HK-2 (cell line): ENCODE results near the gene RAI1.

Experiments
- DNase-seq: peaks from one replicate; pipeline ENCODE4 v3.0.0-alpha.2; 2018; ENCODE audit not compliant: unreplicated experiment

RAI1 gene

DNA sequence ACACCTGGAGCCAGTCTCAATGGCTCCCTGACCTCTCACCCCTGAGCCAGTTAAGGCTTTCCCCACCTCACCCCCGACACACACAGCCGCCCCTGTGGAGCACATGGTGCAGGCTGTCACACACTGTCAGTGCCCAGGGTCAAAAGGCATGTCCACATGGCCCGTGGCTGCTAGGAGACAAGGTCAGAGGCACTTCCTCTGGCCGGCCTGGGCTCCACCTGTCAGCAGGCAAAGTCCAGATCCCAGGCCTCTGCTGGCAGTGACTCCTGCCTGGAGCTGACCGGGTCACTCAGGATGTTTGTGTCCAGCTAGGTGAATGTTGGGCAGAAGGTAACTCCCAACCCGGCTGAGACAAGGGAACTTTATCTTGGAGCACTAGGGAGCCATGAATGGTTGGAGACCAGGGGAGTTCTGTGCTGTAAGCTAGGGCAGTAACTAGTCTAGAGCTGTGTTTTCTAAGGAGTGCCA lies 149.5 kb downstream of the RAI1 start:
- DNase-seq, result no peak

DNA sequence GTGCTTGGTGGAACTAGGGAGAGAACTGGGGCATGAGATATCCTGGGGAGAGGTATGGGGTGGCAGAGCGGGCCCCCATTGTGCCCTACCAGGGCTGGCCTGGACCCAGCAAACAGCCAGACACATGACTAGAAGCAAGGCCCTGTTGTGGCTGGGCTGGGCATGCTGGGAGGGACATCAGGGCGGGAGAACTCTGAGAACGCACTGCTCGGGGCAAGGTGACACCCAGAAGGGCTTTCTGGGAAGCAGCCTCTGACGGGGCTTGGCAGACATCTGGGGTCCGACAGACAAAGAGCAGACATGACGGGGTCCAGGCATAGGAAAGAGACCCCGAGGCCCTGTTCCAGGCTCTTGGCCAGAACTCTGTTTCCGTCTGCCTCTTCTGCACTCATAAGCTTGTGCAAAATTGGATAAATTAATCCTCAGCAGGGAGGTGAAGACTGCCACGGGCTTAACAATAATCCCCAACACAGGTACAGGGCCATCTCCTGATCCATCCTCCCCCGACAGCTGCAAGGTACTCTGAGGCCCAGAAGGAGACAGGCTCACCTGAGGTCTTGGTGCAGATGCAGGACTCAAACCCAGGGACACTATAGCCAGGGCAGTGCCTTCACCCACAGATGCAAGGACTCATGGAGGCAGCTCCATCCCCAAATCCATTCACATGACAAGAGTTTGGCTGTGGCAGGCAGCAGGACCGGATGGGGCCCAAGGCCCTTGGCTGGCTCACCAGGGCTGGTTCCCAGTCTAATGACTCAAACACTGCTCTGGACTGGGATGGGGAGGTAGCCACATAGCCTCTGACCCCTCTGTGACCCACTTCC lies 150.2 kb downstream of the RAI1 start:
- no peak for DNase-seq

GRCh38 chr17:17832032-17832363 lies 150.7 kb downstream of the RAI1 start:
- no peak for DNase-seq

DNA sequence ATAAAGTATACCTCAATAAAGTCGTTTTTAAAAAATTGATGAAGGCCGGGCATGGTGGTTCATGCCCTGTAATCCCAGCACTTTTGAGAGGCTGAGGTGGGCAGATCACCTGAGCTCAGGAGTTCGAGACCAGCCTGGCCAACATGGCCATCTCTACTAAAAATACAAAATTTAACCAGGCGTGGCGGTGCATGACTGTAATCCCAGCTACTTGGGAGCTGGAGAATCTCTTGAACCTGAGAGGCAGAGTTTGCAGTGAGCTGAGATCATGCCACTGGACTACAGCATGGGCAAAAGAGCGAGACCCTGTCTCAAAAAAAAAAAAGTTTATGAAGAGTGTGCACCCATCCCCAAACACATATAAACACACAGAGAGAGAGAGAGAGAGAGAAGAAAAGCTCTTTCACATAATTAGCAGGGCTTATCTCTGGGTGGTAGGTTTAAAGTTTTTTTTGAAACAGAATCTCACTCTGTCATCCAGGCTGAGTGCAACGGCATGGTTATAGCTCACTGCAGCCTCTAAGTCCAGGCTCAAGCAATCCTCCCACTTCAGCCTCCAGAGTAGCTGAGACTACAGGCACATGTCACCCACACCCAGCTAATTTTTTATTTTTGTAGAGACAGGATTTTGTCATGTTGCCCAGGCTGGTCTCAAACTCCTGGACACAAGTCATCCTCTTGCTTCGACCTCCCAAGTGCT lies 152.6 kb downstream of the RAI1 start:
- no peak for DNase-seq

DNA sequence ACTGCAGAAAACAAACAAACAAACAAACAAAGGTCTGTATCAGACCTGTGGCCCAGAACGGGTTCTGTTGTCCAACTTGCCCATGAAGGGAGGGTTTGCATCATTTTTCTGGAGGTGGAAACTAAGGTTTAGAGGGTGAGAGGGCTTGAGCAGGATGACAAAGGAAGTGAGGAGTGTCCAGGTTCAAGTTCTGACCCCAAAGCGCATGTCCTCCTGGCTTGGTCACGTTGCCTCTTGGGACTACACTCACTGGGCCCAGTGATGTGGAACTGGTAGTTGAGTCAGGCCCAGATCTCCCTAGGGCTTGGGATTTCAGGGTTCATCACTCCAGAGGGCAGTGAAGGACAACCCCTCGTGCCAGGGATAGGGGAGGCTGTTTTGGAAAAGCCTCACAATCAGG lies 153.7 kb downstream of the RAI1 start:
- peak; percentile 55 for DNase-seq

DNA sequence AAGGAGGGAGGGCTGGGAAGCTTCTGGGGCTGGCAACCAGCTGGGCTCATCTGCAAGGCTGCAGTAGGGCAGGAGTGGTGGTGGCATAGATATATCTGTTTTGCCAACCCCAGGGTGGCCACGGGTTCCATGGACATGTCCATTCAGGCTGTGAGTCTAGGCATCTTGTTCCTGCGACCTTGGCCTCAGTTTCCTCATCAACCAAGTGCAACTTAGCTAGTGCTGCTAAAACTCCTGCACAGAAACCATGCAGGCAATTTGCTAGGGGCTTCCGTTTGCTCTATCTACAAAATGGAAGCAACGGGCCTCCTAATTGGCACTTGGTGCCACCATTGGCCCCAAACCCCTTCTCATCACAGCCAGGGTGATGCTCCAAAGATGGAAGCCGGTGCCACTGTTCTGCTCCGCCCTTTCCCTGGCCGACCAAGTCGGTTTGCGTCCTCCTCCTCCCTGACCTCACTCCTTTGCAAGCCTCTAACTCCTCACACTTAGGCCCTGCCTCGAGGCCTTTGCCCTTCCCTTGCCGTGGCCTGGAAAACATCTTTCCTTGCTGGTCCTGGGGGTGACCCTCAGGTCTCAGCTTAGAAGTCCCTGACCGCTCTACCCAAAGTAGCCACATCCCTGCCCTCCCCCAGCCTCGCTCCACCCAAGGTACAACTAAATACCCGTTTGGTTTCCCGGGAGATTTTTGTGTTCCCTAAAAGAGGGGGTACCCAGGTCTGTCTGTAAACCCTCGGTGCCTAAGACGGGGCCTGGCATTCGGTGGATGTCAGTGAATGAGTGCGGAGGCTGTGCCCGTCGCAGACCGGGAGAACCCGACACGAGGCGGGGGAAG lies 154.4 kb downstream of the RAI1 start:
- no peak for DNase-seq

DNA sequence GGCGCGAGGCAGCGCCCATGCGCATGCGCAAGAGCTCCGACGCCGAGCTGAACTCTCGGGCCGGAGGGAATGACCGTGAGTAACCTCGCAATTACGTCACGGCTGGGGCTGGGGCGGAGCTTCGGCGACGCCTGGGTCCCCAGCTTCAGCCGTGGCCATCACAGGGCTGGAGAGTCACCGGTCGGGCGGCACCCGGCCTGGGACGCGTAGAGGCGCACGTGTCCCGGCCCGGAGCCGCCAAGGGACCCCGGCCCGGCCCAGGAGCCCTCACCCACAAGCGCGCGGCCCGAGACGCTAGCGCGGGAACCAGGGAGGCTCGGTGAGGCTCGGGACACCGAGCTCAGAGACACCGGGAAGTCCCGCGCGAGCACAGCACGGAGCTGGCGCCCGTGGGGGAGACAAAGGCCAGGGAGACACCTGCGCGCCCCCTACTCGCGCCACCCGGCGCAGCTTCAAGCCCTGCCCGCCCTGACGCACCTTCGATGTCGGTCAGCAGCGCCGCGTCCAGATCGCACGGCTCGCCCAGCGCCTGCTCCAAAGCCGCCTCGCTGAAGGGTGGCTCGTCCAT lies 155.1 kb downstream of the RAI1 start:
- peak; percentile 96 for DNase-seq

DNA sequence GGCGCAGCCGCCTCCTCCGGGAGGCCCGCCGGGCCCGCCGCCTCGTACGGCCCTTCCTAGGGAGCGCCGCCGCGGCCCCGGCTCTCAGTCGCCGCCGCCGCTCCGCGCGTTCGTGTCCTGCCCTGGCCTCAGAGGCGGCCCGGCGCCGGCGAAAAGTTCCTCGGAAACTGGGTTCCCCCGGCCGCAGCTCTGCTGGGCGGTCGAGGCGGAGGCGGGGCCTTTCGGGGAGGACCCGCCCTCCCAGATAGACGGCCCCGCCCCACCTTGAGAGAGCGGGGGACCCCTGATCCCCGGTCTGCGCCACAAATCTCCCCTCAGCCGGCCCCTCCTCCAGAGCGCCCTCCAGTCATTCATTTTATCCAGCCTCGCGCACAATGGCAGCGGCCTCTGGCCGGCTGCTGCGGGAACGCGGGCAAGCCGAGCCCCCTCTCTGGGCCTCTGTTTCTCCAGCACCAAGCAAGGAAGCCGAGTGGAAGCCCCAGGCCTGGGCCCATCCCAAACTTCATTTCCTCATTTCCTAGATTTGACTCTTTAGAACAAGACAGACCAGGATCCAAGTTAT lies 155.6 kb downstream of the RAI1 start, which contains the start of gene SREBF1:
Gene SREBF1 (minus strand): TSS at position 169 of the 562 bp plus-strand sequence. CDS start 169 bp downstream, outside the sequence.
- peak; percentile 60 for DNase-seq

DNA sequence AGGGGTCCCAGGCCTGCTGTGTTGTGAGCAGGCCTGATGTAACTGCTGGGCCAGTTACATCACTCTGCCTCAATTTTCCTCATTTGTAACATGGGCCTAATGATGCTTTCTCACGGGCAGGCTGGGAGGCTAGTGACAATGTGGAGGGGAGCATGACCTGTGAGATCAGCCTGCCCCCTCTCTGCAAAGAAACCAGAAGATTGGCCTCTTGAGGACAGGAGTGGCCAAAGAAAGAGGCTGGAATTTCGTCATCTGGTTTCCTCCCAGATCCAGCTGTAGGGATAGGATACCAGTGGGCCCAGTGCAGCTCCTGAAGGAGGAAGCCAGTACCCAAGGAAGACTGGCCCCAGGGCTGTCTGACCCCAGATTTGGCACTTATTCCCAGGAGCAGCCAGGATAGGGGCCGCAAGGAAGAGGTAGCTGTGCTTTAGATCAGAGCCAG lies 156.1 kb downstream of the RAI1 start:
- peak; percentile 58 for DNase-seq

DNA sequence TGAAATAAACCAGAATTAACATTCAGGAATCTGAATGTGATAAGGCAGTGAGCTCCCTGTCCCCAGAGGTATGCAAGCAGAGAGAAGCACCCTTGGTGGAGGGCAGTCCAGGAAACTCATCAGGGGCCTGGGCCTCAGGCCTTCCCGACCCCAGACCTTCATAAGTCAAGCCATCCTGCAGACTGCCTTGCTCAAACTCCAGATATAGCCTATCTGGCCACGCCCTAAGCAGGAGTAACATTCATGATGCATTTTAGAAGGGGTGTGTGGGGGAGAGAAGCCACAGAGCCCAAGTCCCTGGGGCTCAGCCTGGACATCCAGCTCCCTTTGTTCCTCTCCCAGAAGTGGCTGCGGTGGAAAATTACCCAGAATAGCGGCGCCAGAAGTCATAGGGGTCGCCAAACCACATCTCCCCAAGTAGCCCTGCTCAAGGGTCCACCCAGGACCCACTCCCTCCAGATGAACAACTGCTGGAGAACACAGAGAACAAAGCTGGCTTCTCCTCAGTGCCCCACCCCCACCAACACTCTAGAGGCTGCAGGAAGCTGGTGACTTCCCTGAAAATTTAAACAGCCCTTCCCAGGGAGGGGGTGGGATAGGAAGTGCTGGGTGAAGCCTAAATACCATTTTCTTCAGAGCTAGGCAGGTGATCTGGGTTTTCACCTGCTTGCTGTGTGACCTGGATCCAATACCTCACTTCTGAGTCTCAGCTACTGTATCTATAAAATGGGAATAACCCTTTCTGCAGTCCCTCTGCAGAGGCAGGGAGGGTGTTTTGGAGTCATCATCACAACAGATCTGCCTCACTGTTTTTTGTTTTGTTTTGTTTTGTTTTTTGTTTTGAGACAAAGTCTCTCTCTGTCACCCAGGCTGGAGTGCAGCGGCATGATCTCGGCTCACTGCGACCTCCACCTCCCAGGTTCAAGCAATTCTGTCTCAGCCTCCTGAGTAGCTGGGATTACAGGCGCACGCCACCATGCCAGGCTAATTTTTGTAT lies 157.0 kb downstream of the RAI1 start:
- peak; percentile 54 for DNase-seq

DNA sequence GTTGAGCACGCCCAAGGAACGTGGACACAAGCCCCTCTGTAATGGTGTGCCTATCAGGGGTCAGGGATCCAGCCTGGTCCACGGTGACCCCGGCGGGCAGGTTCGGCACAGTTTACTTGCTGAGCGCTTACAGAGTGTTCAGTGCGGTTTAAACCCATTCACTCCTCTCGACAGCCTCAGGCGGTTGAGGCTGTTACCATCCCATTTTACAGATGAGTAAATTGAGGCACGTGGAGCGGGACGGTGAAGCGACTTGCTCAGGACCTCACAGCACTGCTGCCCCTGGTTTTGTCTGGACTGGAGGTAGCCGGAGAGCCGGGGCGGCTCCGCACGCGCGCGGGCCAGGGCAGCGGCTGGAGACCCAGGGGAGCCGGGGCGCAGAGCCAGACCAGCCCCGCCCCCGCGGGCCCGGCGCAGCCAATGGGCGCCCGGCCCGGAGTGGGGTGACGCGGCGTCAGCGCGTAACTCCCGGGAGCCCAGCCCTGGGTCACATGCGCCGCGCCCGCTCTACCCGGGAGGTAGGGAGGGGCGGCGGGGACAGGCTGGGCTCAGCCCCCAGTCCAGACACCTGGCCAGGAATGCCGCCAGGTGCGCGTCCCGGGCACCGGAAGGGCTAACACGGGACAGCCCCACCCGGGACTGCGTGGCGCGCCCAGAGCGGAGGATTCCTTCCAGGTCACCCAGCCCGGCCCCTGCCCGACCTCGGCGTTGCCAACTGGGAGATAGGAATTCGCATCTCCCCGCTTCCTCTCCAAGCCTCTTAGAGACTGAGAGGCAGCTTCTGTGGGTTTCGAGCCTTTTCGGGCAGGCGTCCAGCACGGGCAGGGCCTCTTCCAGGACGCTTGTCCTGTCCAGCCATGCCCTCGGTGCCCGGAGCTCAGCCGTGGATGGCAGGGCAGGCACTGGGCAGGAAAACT lies 158.8 kb downstream of the RAI1 start:
- peak; percentile 89 for DNase-seq

- DNase-seq, result no peak
Measured at GRCh38 chr17:17840751-17841591, 159.7 kb downstream of the RAI1 start.

DNA sequence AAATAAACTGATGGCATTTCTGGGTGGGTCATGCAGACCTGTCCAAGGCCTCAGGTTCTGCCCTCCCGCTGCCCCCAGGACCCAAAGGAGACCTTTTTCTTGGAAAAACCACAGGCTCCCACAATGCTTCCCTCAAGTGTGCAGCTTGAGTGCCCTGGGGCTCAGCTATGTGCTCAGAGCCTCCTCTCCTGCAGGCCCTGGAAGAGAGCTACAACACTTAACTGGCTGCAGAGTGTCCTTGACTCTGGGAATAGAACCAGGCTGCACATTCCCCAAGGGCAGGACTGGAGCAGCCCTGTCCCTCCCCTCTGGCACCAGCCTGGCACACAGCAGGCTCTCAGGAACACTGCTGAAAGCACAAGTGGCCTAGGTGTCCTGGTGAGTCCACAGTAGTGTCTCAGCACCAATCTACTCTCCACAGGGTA lies 160.4 kb downstream of the RAI1 start:
- DNase-seq, result no peak

GRCh38 chr17:17842111-17842876 lies 161.0 kb downstream of the RAI1 start:
- DNase-seq, result no peak

DNA sequence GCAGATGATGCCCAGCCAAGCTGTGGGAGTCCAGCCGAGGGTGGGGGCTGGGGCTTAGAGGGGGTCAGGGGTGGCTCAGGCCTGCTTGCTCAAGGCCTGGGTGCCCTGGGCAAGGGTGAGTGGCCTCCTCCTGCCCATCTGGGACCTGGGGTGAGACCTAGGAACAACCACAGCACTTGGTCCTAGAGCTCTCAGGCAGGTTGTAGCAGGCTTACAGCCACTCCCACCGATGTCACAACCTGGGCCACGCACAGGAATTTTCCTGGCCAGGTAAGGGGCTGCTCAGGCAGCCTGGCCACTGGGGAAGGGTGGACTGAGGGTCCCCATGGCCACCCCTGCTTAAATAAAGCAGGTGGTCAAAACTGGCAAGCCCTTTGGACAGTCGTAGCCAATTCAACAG lies 161.8 kb downstream of the RAI1 start:
- DNase-seq, result no peak

GRCh38 chr17:17844079-17844478 lies 162.8 kb downstream of the RAI1 start:
- no peak for DNase-seq

DNA sequence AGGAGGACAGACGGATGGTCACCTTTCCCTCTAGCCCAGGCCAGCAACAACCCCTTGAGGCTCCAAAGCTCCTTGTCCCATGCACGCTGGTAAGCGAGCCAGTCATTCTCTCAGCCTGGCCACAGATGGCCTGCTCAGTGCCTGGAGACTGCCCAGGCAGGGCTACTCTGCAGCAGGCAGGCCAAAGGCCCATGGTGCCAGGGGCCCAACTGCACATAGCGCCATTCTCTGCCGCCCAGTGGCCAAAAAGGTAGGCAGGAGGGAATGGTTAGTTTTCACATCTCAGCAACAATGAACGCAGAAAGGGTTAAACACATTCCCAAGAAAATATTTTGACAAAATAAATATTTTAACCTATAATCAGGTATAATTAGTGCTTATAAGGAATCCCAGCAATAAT lies 163.2 kb downstream of the RAI1 start:
- no peak for DNase-seq
